ENCODE measurements around the gene APH1B. TPM values are rescaled to one million over a fixed set of nuclear protein-coding genes. Genes with fewer than 3 reads are reported as not detected.

APH1B gene
- total RNA-seq, 1 experiment from 2014 or later, result 6.2 TPM

GRCh38 chr15:63334821-63335220 is 57.4 kb downstream of the APH1B start:
- intact Hi-C loops (cut with micrococcal nuclease; ENCODE audit: unreplicated experiment), result no loop called here
- CTCF ChIA-PET, result no interaction called here
- Histone ChIP-seq H3K27ac (ENCODE audit: low read depth, low read length, poor library complexity, severe bottlenecking) (no peak overlapping the region), H3K9me3 (ENCODE audit: low read depth, low read length, poor library complexity, severe bottlenecking) (no peaks in the 10 kb centered on the region), H3K4me1 (ENCODE audit: insufficient read depth, low read length, poor library complexity, severe bottlenecking) (peaks cover 10% of the 10 kb centered on the region), H3K27me3 (replicated peaks; ENCODE audit: insufficient read depth, low read depth, low read length, poor library complexity) (no peaks in the 10 kb centered on the region), H3K36me3 (ENCODE audit: insufficient read depth, low read length, poor library complexity, severe bottlenecking) (no peaks in the 10 kb centered on the region), H3K4me3 (ENCODE audit: low read depth, low read length, poor library complexity, severe bottlenecking) (no peak overlapping the region)
- BruUV-seq (replicated peaks), result no TSS peak
- TF ChIP-seq CTCF (conservative IDR thresholded peaks at IDR 0.05; ENCODE audit: low read depth, low read length) (no peak), EZH2 (IDR thresholded peaks at IDR 0.05; ENCODE audit: borderline replicate concordance, low read depth, low read length, poor library complexity, severe bottlenecking) (no peak)
- POLR2A ChIA-PET (ENCODE audit: low non-redundant PET), result no interaction called here
- DNase-seq (ENCODE audit: low spot score), result no peak

- BruUV-seq (replicated peaks), result no TSS peak
- intact Hi-C loops (cut with micrococcal nuclease; ENCODE audit: unreplicated experiment), result no loop called here
- ChIA-PET POLR2A (ENCODE audit: low non-redundant PET) (interaction anchor here (0.5 kb wide), 1 partner anchor 44 kb away, joined by 4 read pairs; no protein-coding TSS in a partner anchor), CTCF (no interaction called here)
- no peaks in the 10 kb centered on the region for H3K27me3 ChIP-seq (replicated peaks; ENCODE audit: insufficient read depth, low read depth, low read length, poor library complexity)
- no peaks in the 10 kb centered on the region for H3K9me3 ChIP-seq (ENCODE audit: low read depth, low read length, poor library complexity, severe bottlenecking)
- no peak overlapping the region for H3K4me3 ChIP-seq (ENCODE audit: low read depth, low read length, poor library complexity, severe bottlenecking)
- H3K36me3 ChIP-seq (ENCODE audit: insufficient read depth, low read length, poor library complexity, severe bottlenecking), result no peaks in the 10 kb centered on the region
- DNase-seq (ENCODE audit: low spot score), result no peak
- peaks cover 10% of the 10 kb centered on the region for H3K4me1 ChIP-seq (ENCODE audit: insufficient read depth, low read length, poor library complexity, severe bottlenecking)
- no peak overlapping the region for H3K27ac ChIP-seq (ENCODE audit: low read depth, low read length, poor library complexity, severe bottlenecking)
- no peak for TF ChIP-seq CTCF (conservative IDR thresholded peaks at IDR 0.05; ENCODE audit: low read depth, low read length)
- TF ChIP-seq EZH2 (IDR thresholded peaks at IDR 0.05; ENCODE audit: borderline replicate concordance, low read depth, low read length, poor library complexity, severe bottlenecking), result no peak
Measured at GRCh38 chr15:63335543-63336240, 58.3 kb downstream of the APH1B start.

- no peak for DNase-seq (ENCODE audit: low spot score)
- ChIA-PET CTCF (no interaction called here), POLR2A (ENCODE audit: low non-redundant PET) (no interaction called here)
- no peaks in the 10 kb centered on the region for H3K36me3 ChIP-seq (ENCODE audit: insufficient read depth, low read length, poor library complexity, severe bottlenecking)
- H3K27ac ChIP-seq (ENCODE audit: low read depth, low read length, poor library complexity, severe bottlenecking), result no peak overlapping the region
- H3K27me3 ChIP-seq (replicated peaks; ENCODE audit: insufficient read depth, low read depth, low read length, poor library complexity), result no peaks in the 10 kb centered on the region
- peaks cover 13% of the 10 kb centered on the region for H3K4me1 ChIP-seq (ENCODE audit: insufficient read depth, low read length, poor library complexity, severe bottlenecking)
- H3K9me3 ChIP-seq (ENCODE audit: low read depth, low read length, poor library complexity, severe bottlenecking), result no peaks in the 10 kb centered on the region
- BruUV-seq (replicated peaks), result no TSS peak
- H3K4me3 ChIP-seq (ENCODE audit: low read depth, low read length, poor library complexity, severe bottlenecking), result no peak overlapping the region
- intact Hi-C loops (cut with micrococcal nuclease; ENCODE audit: unreplicated experiment), result no loop called here
- TF ChIP-seq CTCF (conservative IDR thresholded peaks at IDR 0.05; ENCODE audit: low read depth, low read length) (no peak), EZH2 (IDR thresholded peaks at IDR 0.05; ENCODE audit: borderline replicate concordance, low read depth, low read length, poor library complexity, severe bottlenecking) (no peak)
Measured at GRCh38 chr15:63337046-63337445, 59.6 kb downstream of the APH1B start.
